ENCODE results near the gene DGKH.
A peak's percentile ranks its signal among the peaks of the same experiment; 100 is the strongest.

The DGKH gene

GRCh38 chr13:42106998-42107397 is 58.5 kb downstream of the DGKH start:
- no peak for TF ChIP-seq CTCF (IDR thresholded peaks at IDR 0.05; ENCODE audit: extremely low read depth, missing control alignments)
- DNase-seq (ENCODE audit: low spot score), result no peak

GRCh38 chr13:42107421-42107820 is 59.0 kb downstream of the DGKH start:
- DNase-seq (ENCODE audit: low spot score), result no peak
- TF ChIP-seq CTCF (IDR thresholded peaks at IDR 0.05; ENCODE audit: extremely low read depth, missing control alignments), result no peak

- no peak for TF ChIP-seq CTCF (IDR thresholded peaks at IDR 0.05; ENCODE audit: extremely low read depth, missing control alignments)
- no peak for DNase-seq (ENCODE audit: low spot score)
These were observed 59.8 kb downstream of the DGKH start for GRCh38 chr13:42108217-42108616.

GRCh38 chr13:42109957-42110356 is 61.5 kb downstream of the DGKH start:
- TF ChIP-seq CTCF (IDR thresholded peaks at IDR 0.05; ENCODE audit: extremely low read depth, missing control alignments), result no peak
- DNase-seq (ENCODE audit: low spot score), result no peak

GRCh38 chr13:42110410-42111155 is 62.1 kb downstream of the DGKH start:
- DNase-seq (ENCODE audit: low spot score), result peak; percentile 44
- TF ChIP-seq CTCF (IDR thresholded peaks at IDR 0.05; ENCODE audit: extremely low read depth, missing control alignments), result no peak

- no peak for DNase-seq (ENCODE audit: low spot score)
- TF ChIP-seq CTCF (IDR thresholded peaks at IDR 0.05; ENCODE audit: extremely low read depth, missing control alignments), result no peak
These were observed 64.4 kb downstream of the DGKH start for GRCh38 chr13:42112864-42113263.

GRCh38 chr13:42113478-42113877 is 65.0 kb downstream of the DGKH start:
- no peak for TF ChIP-seq CTCF (IDR thresholded peaks at IDR 0.05; ENCODE audit: extremely low read depth, missing control alignments)
- no peak for DNase-seq (ENCODE audit: low spot score)
